Measurements from ENCODE around the gene PRKAR2A.

Gene PRKAR2A

GRCh38 chr3:48847504-48848423 is at the start of gene PRKAR2A:
Gene PRKAR2A (minus strand): TSS chr3:48847874. CDS start chr3:48847596, 278 bp downstream.
- no peak for FAIRE-seq

- FAIRE-seq = no peak
Observed at GRCh38 chr3:48896936-48897335, 49.3 kb upstream of the PRKAR2A start.

- FAIRE-seq = no peak
Observed at GRCh38 chr3:48894516-48894915, 46.8 kb upstream of the PRKAR2A start.

- no peak for FAIRE-seq
Observed at GRCh38 chr3:48891606-48892005, 43.9 kb upstream of the PRKAR2A start.

GRCh38 chr3:48885753-48886152 is 38.1 kb upstream of the PRKAR2A start:
- FAIRE-seq = no peak

- FAIRE-seq = no peak
Observed at GRCh38 chr3:48881652-48882114, 34.0 kb upstream of the PRKAR2A start.

GRCh38 chr3:48881006-48881405 is 33.3 kb upstream of the PRKAR2A start:
- FAIRE-seq = no peak

- FAIRE-seq = no peak
Observed at GRCh38 chr3:48879994-48880377, 32.3 kb upstream of the PRKAR2A start.

GRCh38 chr3:48879307-48879993 is 31.8 kb upstream of the PRKAR2A start:
- FAIRE-seq = no peak

GRCh38 chr3:48877671-48878070 is 30.0 kb upstream of the PRKAR2A start:
- no peak for FAIRE-seq

- no peak for FAIRE-seq
Observed at GRCh38 chr3:48863122-48863521, 15.4 kb upstream of the PRKAR2A start.

GRCh38 chr3:48859206-48859605 is 11.5 kb upstream of the PRKAR2A start:
- no peak for FAIRE-seq

GRCh38 chr3:48858709-48859108 is 11.0 kb upstream of the PRKAR2A start:
- FAIRE-seq = no peak

- no peak for FAIRE-seq
Observed at GRCh38 chr3:48857641-48858040, 10.0 kb upstream of the PRKAR2A start.

- FAIRE-seq = no peak
Observed at GRCh38 chr3:48856469-48856868, 8.8 kb upstream of the PRKAR2A start.

- no peak for FAIRE-seq
Observed at GRCh38 chr3:48855681-48856447, 8.2 kb upstream of the PRKAR2A start.

GRCh38 chr3:48852151-48852550 is 4.5 kb upstream of the PRKAR2A start:
- no peak for FAIRE-seq

- FAIRE-seq = no peak
Observed at GRCh38 chr3:48851407-48851806, 3.7 kb upstream of the PRKAR2A start.

- no peak for FAIRE-seq
Observed at GRCh38 chr3:48848816-48849515, 1.3 kb upstream of the PRKAR2A start.

GRCh38 chr3:48847053-48847503 is 596 bp downstream of the PRKAR2A start:
- FAIRE-seq = no peak

GRCh38 chr3:48845170-48845569 is 2.5 kb downstream of the PRKAR2A start:
- no peak for FAIRE-seq

GRCh38 chr3:48837163-48837562 is 10.5 kb downstream of the PRKAR2A start:
- no peak for FAIRE-seq
